Endodermal cell (in vitro differentiated cells): Measurements from ENCODE around the gene P2RX5. TPM values are rescaled to one million over a fixed set of nuclear protein-coding genes. Genes with fewer than 3 reads are reported as not detected.

Experiments
- DNase-seq: peaks from one replicate; pipeline ENCODE4 v3.0.0-alpha.2; 2017
- H3K27ac ChIP-seq: 2 replicates; pipeline ENCODE4 v1.5.1; 2013; ENCODE audit warnings: mild to moderate bottlenecking, low read depth, low read length, moderate library complexity
- H3K27me3 ChIP-seq: 2 replicates; pipeline ENCODE4 v1.6.1; 2013; ENCODE audit warnings: mild to moderate bottlenecking, low read length, moderate library complexity; ENCODE audit not compliant: insufficient read depth, control insufficient read depth, poor library complexity, severe bottlenecking
- H3K36me3 ChIP-seq: 2 replicates; pipeline ENCODE4 v1.7.0; 2013; ENCODE audit warnings: mild to moderate bottlenecking, low read length, moderate library complexity; ENCODE audit not compliant: control insufficient read depth, insufficient read depth
- H3K4me1 ChIP-seq: one replicate; pipeline ENCODE4 v1.7.0; 2013; ENCODE audit warnings: low read length; ENCODE audit not compliant: control insufficient read depth, insufficient read depth
- H3K4me3 ChIP-seq: 2 replicates; pipeline ENCODE4 v1.5.1; 2013; ENCODE audit warnings: mild to moderate bottlenecking, low read length, moderate library complexity
- H3K9ac ChIP-seq: 2 replicates; pipeline ENCODE4 v1.6.1; 2013; ENCODE audit warnings: mild to moderate bottlenecking, low read length, moderate library complexity; ENCODE audit not compliant: poor library complexity, severe bottlenecking; ENCODE audit errors: extremely low read depth
- H3K9me3 ChIP-seq: 2 replicates; pipeline ENCODE4 v1.6.1; 2013; ENCODE audit warnings: mild to moderate bottlenecking, low read length, moderate library complexity; ENCODE audit not compliant: control insufficient read depth
- H3K27ac Mint-ChIP-seq: 2 replicates; pipeline ENCODE4 v1.8.0; 2020; ENCODE audit warnings: mixed read lengths
- H3K27me3 Mint-ChIP-seq: 2 replicates; pipeline ENCODE4 v1.8.0; 2021; ENCODE audit warnings: mild to moderate bottlenecking, mixed read lengths; ENCODE audit not compliant: insufficient read depth
- H3K36me3 Mint-ChIP-seq: 2 replicates; pipeline ENCODE4 v1.8.0; 2020; ENCODE audit warnings: low read depth, mixed read lengths
- H3K4me1 Mint-ChIP-seq: 2 replicates; pipeline ENCODE4 v1.8.0; 2020; ENCODE audit warnings: mixed read lengths
- H3K4me3 Mint-ChIP-seq: 2 replicates; pipeline ENCODE4 v1.8.0; 2020; ENCODE audit warnings: mild to moderate bottlenecking, moderate library complexity, mixed read lengths
- H3K9me3 Mint-ChIP-seq: 2 replicates; pipeline ENCODE4 v1.8.0; 2020; ENCODE audit warnings: mild to moderate bottlenecking, mixed read lengths
- WGBS, 2 experiments: methylation state at CpG; one replicate each; pipeline versions ENCODE4 v1.1.5 to v1.1.7; 2013; ENCODE audit warnings: missing lambda C conversion rate in 2 of 2, mixed read lengths in 1 of 2; ENCODE audit not compliant: insufficient coverage in 1 of 2, insufficient read length in 1 of 2; 5-methylcytosine and 5-hydroxymethylcytosine counted together
- total RNA-seq, 2 donors: library from RNA; stranded (reverse); fragmentation: NEBNext Ultra II Directional in 1 of 2; extraction: Animal tissue kit (Norgen Biotek cat#: 25700) in 1 of 2; gene quantifications; 2 replicates in 1 of 2; 3 replicates in 1 of 2; pipeline ENCODE4 v1.2.1, GENCODE V29; 2021
- TF ChIP-seq, protein P1 (sequence below): fragments of 200-600 bp; sonication (generic); conservative IDR thresholded peaks from 2 replicates; pipeline ENCODE4 v1.5.0; 2021; ENCODE audit warnings: antibody characterized with exemption, mild to moderate bottlenecking

The P2RX5 gene
- total RNA-seq, 2 donors from 2014 or later, result 0.46 to 0.57 TPM

DNA sequence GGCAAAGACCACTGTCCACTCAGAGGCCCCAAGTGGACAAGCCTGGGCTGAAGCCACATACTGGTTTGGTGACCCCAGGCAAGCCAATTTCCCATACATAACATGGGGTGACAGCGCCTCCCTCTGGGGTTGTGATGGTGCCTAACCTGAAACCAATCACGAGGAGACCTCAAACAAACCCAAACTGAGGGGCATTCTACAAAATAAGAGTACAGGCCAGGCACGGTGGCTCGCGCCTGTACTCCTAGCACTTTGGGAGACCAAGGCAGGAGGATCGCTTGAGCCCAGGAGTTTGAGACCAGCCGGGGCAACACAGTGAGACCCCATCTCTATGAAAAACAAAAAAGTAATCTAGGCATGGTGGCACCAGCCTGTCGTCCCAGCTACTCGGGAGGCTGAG is 3.6 kb downstream of the P2RX5 start:
- peaks cover 40% of the 10 kb centered on the region for H3K27me3 Mint-ChIP-seq

DNA sequence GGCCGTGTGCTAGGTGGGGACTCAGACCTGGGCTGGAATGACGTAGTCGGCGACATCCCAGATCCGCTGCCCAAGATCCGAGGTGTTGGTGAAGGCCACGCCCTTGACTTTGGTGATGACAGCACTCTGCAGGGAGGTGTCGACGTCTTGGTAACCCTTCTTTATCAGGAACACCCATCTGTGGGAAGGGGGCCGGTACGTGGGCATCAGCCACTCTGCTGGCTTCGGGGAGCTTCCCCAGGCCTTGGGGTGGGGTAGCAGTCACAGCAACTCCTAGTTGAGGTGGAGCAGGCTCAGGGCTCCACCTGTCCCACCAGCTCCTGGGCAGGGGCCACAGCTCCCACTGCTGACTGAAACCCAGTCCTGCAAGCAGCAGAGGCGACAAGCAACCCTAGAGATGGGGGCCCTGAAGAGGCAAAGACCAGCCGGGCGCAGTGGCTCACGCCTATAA is 4.3 kb downstream of the P2RX5 start:
- H3K4me3 ChIP-seq, result no peak overlapping the region
- Mint-ChIP-seq H3K4me3 (no peak overlapping the region), H3K9me3 (no peaks in the 10 kb centered on the region), H3K4me1 (no peaks in the 10 kb centered on the region), H3K27ac (no peak overlapping the region), H3K27me3 (peaks cover 33% of the 10 kb centered on the region), H3K36me3 (no peaks in the 10 kb centered on the region)
- no peaks in the 10 kb centered on the region for H3K36me3 ChIP-seq
- peak; percentile 89 for DNase-seq
- TF ChIP-seq, protein P1, sequence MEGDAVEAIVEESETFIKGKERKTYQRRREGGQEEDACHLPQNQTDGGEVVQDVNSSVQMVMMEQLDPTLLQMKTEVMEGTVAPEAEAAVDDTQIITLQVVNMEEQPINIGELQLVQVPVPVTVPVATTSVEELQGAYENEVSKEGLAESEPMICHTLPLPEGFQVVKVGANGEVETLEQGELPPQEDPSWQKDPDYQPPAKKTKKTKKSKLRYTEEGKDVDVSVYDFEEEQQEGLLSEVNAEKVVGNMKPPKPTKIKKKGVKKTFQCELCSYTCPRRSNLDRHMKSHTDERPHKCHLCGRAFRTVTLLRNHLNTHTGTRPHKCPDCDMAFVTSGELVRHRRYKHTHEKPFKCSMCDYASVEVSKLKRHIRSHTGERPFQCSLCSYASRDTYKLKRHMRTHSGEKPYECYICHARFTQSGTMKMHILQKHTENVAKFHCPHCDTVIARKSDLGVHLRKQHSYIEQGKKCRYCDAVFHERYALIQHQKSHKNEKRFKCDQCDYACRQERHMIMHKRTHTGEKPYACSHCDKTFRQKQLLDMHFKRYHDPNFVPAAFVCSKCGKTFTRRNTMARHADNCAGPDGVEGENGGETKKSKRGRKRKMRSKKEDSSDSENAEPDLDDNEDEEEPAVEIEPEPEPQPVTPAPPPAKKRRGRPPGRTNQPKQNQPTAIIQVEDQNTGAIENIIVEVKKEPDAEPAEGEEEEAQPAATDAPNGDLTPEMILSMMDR, result peak; percentile 56
- H3K9me3 ChIP-seq, result no peaks in the 10 kb centered on the region
- no peak overlapping the region for H3K9ac ChIP-seq
- H3K4me1 ChIP-seq, result no peaks in the 10 kb centered on the region
- peaks cover 30% of the 10 kb centered on the region for H3K27me3 ChIP-seq
- 87 to 89% methylated on average over 8 to 16 of the region's 16 CpGs for WGBS, 2 experiments
- no peak overlapping the region for H3K27ac ChIP-seq

More for the DNA sequence above, 3.6 kb downstream of the P2RX5 start:
- Histone ChIP-seq H3K4me1 (no peaks in the 10 kb centered on the region), H3K27ac (no peak overlapping the region), H3K36me3 (no peaks in the 10 kb centered on the region), H3K9me3 (no peaks in the 10 kb centered on the region), H3K4me3 (no peak overlapping the region), H3K9ac (no peak overlapping the region), H3K27me3 (peaks cover 37% of the 10 kb centered on the region)
- TF ChIP-seq, protein P1, result peak; percentile 16
- 94 to 96% methylated on average over 5 to 9 of the region's 9 CpGs for WGBS, 2 experiments
- Mint-ChIP-seq H3K36me3 (no peaks in the 10 kb centered on the region), H3K4me3 (no peak overlapping the region), H3K4me1 (no peaks in the 10 kb centered on the region), H3K27ac (no peak overlapping the region), H3K9me3 (peaks cover 3% of the 10 kb centered on the region)
- DNase-seq, result peak; percentile 80

DNA sequence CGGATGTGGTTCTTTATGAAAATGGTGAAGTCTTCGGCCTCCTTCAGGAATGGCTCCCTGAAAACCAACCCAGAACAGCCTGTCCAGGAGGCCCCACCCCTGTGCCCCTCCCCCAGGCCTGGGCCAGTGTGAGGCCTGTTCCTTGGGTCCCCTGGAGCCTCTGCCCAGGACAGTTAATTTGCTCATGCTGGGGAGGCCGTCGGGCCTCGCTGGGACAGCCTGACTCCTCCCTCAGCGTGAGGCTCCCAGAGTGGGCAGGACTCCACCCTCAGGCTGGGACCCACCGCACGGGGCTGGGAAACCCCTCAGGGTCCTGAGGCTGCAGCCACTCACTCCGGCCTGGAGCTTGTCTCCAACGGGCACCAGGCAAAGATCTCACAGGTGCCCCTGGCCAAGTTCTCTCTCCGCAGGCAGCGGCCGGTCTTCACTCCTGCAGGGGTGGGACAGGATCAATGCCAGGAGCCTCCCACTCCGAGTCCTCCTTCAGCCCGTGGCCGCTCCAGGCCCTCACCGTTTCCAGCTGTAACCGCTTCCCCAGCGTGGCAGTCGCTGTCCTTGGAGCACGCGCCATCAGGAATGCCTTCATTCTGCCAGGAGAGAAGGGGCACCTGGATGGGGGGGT is 5.8 kb downstream of the P2RX5 start:
- H3K27ac Mint-ChIP-seq, result no peak overlapping the region
- H3K36me3 Mint-ChIP-seq, result no peaks in the 10 kb centered on the region
- H3K4me3 ChIP-seq, result no peak overlapping the region
- no peaks in the 10 kb centered on the region for H3K9me3 Mint-ChIP-seq
- H3K27me3 ChIP-seq, result peaks cover 15% of the 10 kb centered on the region
- WGBS, 2 experiments, result 83 to 93% methylated on average over 9 to 22 of the region's 22 CpGs
- no peak overlapping the region for H3K27ac ChIP-seq
- no peak overlapping the region for H3K4me3 Mint-ChIP-seq
- H3K4me1 Mint-ChIP-seq, result no peaks in the 10 kb centered on the region
- H3K27me3 Mint-ChIP-seq, result peaks cover 20% of the 10 kb centered on the region
- DNase-seq, result peak; percentile 71
- H3K9ac ChIP-seq, result no peak overlapping the region
- H3K4me1 ChIP-seq, result no peaks in the 10 kb centered on the region
- no peaks in the 10 kb centered on the region for H3K36me3 ChIP-seq
- TF ChIP-seq, protein P1, result no peak
- H3K9me3 ChIP-seq, result no peaks in the 10 kb centered on the region
